CD4-positive, alpha-beta T cell treated with Interleukin-4 for 1 hour (primary cell): Measurements from ENCODE around the gene AFF2.

ENCODE experiments used
- DNase-seq, 2 donors: peaks; one replicate each; pipeline ENCODE4 v3.0.0-alpha.2; 2020 to 2022

AFF2 gene

DNA sequence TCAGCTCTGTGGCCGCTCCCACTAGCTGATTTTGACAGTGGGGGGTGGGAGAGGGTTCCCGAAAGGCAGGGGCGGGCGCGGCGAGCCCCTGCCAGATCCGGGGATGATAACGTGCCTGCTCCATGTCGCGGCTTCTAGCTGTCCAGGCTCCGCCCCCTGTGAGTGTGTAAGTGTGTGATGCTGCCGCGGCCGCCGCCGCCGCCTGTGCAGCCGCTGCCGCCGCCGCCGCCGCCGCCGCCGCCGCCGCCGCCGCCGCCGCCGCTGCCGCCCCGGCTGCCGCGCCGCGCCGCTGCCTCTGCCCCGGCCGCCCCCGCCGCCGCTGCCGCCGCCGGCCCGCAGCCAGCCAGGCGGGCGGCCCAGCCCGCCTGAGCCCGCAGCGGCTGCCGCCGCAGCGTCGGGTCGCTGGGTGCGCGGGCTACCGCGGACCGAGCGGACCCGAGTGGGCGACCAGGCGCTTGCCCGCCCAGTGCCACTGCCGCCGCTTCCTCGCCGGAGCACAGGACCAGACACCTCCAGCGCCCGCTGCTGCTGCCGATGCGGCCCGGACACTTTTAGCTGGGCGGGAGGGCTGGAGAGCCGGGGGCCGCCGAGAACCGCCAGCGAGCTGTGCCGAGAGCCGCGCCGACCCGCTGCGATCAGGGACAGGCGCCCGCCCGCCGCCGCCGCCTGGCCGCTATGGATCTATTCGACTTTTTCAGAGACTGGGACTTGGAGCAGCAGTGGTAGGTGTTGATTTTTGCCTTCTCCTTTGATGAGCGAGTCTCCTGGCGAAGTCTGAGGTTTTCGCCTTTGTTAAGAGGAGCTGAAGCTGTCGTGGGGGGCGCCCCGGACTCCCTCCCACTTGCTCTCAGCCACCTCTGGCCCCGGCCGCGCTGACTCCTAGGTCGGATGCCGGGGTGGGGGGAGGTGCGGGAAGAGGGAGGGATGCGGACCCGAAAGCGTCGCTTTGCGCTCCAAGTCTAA, at the start of gene AFF2:
AFF2 (plus strand) TSS at position 195 of the 963 bp plus-strand sequence; CDS start at position 676, 481 bp downstream.
- DNase-seq = peak; percentile 43 to 57

DNA sequence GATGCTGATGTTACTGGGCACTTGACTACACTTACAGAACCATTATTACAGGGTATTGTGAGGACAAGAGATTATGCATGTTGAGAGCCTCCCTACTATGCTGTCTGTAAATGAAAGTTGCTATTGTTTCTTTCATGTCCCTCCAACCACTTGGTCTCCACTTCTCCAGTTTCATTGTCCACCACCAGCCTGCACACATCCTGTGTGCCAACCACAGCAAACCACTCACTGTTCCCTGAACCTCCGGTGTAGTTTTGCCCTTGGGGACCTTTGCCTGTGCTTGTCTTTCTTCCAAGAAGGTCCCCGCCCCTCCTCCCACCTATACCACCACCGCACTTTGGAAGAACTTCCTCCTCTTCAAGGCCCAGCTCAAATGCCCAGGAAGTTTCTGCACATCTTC, 43.1 kb upstream of the AFF2 start:
- no peak for DNase-seq

DNA sequence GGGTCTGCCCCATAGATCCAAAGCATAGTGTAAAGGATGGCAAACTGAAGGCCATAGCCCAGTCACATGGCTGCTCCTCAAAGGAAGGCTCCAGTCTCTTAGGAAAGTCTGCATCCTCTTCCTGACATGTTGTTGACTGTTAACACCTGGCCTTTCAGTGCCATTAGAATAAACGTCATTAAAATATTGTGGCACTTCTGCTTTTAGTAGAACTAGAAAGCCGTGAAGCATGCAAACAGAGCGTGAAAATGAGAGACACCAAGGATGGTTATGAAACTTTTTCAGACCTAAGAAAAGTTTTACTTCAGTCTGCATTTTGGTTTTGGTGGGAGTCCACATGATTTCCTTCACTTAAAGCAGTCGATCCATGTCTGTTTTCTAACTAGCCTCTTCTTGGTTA, 41.1 kb upstream of the AFF2 start:
- DNase-seq = no peak

DNA sequence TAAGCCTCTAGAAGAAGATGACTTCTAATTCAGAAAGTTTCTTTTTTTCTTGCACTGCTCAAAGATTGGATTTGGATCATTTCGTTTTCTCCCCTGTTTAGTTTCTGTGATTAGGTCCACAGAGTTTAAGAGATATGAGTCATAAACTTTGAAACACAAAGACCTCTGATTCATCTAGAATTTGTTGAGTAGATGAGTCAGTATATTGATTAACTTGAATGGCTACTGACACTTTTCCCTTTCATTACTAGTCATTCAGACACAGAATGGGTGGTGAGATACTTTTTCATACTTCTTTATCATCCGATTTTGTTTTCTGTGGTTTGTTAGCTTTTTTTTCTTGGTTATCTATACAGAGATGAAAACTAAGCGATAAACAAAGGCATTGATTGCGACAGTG, 34.1 kb upstream of the AFF2 start:
- no peak for DNase-seq

DNA sequence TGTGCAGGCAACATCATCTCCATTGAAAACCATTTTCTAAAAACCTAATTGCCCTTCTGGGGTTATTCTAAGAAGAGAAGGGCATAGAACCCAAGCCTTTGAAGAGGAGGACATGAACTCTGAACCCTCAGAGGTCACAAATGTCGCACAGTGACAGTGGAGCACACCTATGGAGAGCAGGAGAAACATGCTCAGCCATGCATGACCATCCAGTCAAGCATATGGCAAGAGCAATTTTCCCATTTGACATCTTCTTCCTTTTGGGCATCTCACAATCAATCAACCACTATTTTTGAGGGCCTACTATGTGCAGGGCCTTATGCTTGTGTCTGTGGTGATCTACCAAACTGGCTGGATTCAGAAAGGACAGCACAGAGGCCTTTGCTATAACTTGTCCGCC, 30.1 kb upstream of the AFF2 start:
- no peak for DNase-seq

DNA sequence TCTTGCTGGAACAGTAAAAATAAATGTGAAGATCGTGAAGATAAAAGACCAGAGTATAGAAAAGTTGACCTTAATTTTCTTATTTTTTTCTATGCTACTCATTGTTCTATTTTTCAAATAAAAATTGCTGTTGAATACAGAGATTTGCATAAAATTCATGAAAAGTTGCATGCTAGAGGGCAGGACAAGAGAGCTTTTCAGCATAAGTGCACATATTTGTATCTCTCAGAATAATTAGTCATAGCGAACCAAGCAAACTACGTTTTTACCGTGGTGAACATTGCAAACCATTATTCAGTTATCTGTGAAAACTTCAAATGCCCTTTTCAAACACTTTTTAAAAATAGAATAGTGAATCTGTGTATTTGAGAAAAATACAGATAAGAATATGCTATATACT, 26.4 kb upstream of the AFF2 start:
- DNase-seq = no peak

DNA sequence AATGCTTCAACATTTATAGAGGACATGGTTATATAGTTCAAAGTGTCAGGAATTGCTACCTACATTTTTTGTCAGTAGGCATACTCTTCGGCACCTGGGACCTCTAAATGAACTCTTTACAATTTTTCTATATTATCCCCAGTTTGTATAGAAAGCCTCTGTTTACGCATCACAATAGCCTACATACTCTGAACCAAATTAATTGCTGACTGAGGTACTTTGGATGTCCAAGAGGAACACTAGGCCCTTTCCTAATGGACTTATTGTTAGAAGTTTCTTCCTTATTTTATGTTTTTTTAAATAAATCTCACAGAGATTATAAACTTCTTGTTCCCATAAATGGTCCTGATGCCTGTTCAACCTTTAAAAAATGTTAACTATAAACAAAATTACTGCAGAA, 8.4 kb upstream of the AFF2 start:
- DNase-seq = no peak

DNA sequence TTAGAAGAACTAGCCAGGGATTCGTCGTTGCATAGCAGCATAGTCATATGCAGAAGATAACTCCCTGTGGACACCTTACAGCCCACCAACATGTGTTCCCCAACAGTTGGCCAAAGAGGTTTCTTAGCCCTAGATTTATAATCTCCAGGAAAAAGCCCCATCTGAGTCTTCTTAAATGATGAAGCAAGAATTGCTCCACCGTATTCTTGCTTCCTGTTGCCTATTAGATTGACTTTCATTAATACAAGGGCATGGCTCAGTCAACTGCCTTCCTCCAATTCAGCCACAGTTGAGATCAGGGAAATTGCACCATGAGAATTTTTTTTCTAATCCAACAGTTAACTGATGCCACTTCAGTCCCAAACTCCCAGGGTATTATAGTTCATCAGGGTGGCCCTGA, 5.2 kb upstream of the AFF2 start:
- DNase-seq = no peak

DNA sequence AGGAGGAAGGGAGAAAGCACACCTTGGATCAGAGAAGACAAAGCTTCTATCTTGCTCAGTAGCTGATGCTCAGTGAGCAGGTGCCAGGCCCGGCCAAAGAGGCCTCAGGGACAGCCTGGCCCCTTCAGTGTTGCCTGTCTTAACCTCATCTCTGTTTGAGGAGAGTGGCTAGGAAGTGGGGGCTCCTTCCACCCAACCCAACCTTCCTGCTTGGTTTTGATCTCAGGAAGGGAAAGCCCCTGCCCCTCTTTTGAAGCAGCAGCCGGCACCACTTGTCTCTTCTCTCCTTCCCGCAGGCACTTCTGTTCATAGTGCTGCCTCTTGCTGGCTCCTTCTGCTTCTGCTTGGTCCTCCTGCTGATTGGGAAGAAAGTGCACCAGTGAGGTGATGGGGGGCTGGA, 2.4 kb upstream of the AFF2 start:
- no peak for DNase-seq

DNA sequence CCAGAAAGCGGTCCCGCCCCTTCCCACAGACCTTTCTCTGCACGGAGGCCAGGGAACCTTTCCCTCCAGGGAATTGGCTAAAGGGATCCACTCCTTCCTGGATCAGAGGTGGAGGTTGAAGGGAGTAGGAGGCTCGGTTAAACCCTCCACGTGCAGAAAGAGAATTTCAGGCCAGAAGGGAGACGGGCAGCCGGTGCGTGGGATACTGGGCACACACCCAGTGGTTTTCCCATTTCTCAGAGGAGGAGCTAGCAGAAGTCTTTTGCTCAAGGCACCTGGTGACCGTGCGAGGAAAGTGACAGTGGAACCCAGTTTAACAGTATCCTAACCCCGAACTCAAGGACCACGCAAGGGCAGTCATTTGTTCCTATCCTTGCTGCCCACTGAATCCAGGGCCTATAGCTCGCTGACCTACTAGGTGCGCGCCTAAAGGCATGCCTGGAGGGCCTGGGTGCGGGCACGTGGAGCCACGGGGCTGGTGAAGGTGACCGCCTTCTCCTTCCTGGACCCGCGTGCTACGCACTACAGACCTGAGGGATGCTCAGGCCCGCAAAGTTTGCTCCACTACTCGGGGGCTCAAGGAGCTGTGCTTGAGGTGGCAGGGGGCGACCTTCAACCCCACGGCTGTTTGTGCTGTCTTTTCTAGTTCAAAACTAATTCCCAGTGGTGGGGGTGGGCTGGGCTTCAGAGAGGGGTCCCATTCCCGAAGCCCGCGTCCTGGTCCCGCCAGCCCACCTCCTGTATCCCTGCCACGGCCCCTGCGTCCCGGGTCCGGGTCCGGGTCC, 587 bp upstream of the AFF2 start:
- DNase-seq = no peak

DNA sequence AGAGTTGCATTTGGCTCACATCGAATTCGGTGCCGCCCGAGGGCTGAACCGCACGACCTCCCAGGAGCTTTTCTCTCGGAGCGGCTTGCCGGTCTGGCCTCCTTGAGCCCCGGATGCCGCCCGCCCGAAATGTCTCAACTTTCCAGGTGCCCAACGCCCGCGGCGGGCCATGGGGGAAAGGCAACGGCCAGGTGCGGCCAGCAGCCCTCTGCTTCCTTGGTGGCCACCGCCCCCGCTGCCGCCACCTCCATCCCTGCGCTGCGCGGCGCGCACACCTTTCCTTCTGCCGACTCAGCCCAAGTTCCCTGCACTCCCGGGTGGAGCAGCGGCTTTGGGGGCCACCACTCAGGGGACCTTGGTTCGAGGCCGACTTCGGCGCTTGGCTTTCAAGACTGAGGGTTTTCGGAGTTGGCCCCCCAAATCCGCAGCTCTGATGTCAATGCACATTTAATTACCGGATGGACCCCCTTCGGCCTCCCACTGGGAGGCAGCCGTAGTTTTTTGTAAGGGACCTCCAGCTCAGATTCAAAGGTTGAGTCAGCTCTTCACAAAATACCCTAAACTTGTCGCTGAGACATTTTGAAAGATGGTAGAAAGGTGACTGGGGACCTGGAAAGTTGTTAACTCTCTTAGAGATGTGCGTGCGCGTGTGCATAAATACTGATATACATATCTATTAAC, 1.1 kb downstream of the AFF2 start:
- no peak for DNase-seq

DNA sequence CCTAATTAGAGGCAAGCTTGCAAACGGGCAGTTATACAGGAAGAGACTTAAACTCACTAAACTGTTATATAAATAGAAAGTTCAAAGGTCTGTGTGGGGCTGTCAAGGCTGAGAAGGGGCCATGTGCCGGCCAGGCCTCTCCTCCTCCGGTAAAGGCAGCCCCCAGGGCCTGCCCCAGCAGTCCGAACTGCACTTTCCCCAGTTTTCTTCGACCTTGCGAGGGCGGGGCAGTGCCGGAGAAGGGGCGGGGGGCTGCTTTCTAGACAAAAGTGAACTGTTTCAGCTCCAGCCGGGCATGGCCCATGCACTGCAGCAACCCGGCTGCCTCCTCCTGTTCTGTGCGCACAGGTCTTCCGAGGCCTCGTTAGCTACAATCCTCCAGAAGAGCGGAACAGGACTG, 4.1 kb downstream of the AFF2 start:
- no peak for DNase-seq

DNA sequence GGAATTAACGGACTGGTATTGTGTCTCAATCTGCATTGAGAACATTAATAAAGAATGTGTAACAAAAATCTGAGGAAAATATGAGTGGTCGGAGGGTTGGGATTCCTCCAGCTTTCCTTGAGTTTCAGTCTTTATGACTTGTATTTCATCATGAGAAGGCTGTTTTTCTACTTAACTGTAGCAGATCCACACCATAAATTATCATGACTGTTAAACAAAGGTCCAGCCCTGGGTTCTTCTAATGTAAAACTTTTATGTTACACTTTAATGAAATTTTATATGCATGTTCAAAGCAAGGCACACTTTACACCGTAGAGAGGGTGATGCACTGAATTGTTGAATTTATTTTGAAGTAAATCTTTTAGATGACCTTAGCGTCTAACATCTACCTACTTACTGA, 7.0 kb downstream of the AFF2 start:
- DNase-seq = no peak

DNA sequence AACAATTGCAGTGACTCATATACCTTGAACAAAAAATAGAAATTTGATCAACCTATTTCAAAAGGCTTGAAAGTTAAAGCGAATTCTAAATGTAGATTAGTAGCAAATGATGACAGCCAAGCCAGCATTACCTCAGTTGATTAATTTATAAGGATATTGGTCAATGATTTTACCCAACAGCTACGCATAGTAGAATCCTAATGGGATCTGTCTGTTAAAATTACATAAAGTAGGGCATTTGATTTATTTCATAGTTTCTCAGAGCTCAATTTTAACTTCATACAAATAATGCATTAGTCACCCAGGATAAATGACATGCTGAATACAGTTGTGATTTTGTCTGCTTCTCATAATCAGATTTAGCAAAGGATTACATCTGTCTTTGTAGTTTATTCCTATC, 12.0 kb downstream of the AFF2 start:
- DNase-seq = no peak

DNA sequence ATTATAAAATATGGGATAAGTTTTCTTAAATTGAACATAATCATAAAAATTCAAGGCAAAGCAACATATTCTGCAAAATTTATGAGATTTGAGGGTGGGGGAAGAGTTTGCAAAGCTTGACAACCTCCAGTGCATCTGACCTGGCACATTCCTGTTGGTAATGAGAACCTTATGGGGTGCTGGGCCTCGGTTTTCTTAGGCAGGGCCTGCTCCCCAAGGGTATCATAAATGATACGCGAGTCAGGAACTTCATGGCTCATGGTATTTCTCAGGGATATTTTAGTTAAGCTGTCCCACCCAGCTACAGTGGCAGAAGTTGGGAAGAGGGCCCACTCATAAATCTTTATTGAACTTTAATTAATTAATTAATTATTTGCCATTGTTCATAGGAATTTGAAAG, 13.2 kb downstream of the AFF2 start:
- no peak for DNase-seq

DNA sequence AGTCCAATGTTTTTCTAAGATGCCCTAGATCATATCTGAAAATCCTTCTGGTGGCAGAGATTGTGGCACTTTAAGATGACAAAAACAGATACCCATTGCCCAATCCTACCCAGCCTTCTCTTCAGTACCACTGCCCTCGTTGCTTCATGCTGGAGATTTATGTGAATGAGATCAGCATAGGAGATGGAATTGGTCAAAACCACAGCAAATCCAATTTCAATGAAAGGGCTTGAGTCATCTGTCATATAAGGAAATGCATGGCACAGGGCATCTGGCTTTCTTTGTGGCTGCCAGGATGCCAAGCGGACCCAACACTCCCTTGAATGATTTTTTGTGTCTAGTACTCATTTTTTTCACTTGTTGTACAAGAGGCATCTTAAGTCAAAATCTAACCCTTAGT, 16.8 kb downstream of the AFF2 start:
- DNase-seq = no peak

DNA sequence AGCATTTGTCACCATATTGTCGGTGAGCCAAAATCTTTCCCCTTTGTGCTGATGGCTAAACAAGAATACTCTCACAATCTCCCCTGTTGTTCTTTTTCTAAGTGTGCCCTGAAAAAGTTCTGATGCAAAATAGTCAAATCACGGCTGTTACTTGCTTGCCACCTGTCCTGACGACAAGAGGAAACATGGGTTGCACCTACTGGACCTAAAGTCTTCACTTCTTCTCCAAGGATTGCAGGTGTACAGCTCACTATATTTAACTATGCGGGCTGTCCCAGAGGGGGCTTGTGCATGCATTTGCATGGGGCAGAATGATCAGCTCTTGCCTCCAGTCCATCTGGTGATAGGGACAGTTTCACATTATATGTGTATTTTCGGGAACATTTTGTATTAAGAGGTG, 21.6 kb downstream of the AFF2 start:
- DNase-seq = no peak

DNA sequence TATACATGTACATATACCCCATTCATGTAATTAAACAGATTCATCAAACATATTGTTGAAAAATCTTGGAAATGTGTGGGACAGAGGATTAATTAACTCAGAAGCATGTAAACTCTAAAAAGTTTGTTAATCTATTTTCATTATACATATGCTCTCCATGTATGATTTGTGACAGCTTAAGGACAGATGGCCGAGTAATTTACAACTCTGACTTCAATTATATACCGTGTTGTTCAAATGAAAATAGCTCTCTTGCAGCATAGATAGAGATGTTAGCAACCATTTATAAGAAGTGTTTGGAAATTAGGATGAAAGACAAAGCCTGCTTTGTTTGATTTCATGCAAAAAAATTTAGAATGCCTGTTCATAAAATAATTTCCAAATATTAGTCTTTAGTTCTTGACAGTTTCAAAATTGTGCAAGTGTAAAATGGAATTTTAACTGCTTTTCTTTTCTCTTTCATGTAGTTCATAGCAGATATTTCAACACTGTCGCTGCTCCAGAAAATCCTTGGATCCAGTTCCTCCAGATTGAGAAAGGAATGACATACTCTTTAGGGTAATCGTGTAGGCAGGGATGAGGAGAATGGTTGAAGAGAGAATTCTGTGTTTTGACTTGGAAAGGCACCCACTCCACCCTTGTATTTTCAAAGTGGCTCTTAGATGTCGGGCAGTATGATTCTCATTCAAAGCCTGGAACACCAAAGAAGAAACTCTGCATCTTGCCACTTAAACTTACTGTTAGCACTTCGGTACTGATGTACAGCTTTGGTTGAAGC, 23.1 kb downstream of the AFF2 start:
- no peak for DNase-seq

DNA sequence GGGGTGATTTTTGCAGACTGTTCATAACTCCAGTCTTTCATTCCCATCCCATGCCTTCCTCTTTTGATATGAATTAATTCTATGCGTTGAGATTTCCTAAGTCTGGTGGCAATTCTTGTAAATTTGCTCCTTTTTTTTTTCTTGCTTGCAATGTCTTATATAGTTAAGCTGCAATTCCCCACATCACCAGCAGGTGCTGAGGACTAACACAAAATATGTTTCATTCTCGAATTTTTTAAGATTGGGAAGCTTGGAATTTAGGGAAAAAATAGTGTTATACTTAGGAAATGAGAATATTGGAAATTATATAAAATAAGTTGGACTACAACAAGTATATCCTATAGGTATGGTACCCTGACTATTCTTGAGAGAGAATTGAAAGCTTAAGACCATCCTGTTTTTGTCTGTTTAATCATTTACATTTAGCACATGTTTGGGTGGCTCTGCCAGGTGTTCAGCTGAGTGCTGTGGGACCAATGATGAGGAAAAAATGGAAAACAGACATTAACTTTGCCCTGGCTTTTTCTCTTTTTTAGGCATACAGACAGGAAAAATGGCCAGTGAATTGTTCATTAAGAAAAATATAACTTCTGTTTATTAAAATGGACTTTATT, 30.2 kb downstream of the AFF2 start:
- DNase-seq = peak in 1 of 2 donors; percentile 3

DNA sequence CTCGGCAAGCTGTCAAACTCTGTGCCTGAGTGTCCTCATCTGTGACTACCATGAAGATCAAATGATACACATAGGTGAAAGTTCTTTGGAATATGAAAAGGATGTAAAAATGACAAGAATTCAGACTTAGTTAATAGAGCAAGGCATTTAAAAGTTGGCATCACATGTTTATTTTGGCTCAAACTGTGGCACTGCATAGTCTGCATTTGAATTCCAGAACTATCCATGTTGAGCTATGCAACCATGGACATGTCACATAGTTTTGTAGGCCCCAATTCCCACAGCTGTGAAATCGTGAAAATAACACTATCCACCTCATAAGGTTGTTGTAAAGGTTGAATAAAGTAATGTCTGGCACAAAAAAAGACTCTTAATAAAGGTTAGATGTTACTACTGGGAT, 33.9 kb downstream of the AFF2 start:
- no peak for DNase-seq

DNA sequence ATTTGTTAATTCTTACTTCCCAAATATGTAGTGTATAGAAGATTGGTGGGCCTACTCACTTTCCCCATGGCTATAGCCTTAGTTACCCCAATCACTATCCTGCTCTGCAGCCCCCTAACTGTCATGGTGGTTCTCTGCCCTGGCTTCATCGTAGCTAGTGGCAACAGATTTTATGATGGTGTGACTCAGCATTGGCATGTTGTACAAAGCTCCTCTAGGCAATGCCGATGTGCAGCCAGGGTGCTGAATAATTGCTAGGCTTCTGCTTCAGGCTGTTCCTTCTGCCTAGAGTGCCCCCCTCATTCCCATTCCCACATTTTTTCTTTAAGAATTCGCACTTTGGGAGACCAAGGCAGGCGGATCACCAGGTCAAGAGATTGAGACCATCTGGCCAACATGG, 35.2 kb downstream of the AFF2 start:
- DNase-seq = no peak

DNA sequence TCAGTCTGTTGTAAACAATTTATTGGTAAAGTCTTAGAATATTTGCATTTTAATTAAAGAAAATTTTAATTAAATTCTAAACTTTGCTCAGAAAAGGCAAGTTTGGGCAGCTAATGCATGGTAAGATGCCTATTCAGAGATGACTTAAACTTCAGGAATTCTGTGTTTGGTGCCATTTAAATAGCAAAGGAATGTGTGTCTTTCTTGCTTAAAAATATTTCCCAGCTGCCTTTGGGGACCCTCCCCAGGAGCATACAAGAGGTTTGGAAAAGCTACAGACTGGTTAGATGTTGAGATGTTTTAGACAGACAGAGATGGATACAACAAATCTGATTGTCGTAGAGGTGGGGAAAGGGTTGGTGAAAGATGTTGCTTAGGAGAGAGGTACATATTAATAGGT, 36.5 kb downstream of the AFF2 start:
- DNase-seq = no peak
